Measurements from ENCODE around the gene ABCD3.
"Not testable (repeated sequence)": the region's sequence is repeated elsewhere in the genome, so short reads cannot be mapped to it uniquely, and the experiment has no call there.

The ABCD3 gene

GRCh38 chr1:94413311-94413710, 4.9 kb upstream of the ABCD3 start:
- DNase-seq (ENCODE audit: low read depth, low spot score): no peak

GRCh38 chr1:94416901-94417727, 1.1 kb upstream of the ABCD3 start:
- DNase-seq (ENCODE audit: low read depth, low spot score): no peak

- no peak for DNase-seq (ENCODE audit: low read depth, low spot score)
Observed at GRCh38 chr1:94417728-94417977, 536 bp upstream of the ABCD3 start.

GRCh38 chr1:94418664-94419655, 771 bp downstream of the ABCD3 start:
- DNase-seq (ENCODE audit: low read depth, low spot score): no peak

GRCh38 chr1:94422115-94422820, 4.1 kb downstream of the ABCD3 start:
- DNase-seq (ENCODE audit: low read depth, low spot score): no peak

- no peak for DNase-seq (ENCODE audit: low read depth, low spot score)
Observed at GRCh38 chr1:94425821-94426484, 7.8 kb downstream of the ABCD3 start.

GRCh38 chr1:94426485-94426870, 8.3 kb downstream of the ABCD3 start:
- DNase-seq (ENCODE audit: low read depth, low spot score): not testable (repeated sequence)

- DNase-seq (ENCODE audit: low read depth, low spot score): no peak
Observed at GRCh38 chr1:94428441-94428840, 10.3 kb downstream of the ABCD3 start.

GRCh38 chr1:94428927-94429528, 10.8 kb downstream of the ABCD3 start:
- not testable (repeated sequence) for DNase-seq (ENCODE audit: low read depth, low spot score)

GRCh38 chr1:94430066-94430465, 11.9 kb downstream of the ABCD3 start:
- DNase-seq (ENCODE audit: low read depth, low spot score): not testable (repeated sequence)

GRCh38 chr1:94433866-94434265, 15.7 kb downstream of the ABCD3 start:
- DNase-seq (ENCODE audit: low read depth, low spot score): no peak

- no peak for DNase-seq (ENCODE audit: low read depth, low spot score)
Observed at GRCh38 chr1:94434365-94435045, 16.3 kb downstream of the ABCD3 start.

- DNase-seq (ENCODE audit: low read depth, low spot score): no peak
Observed at GRCh38 chr1:94438692-94439276, 20.6 kb downstream of the ABCD3 start.

GRCh38 chr1:94440088-94440487, 21.9 kb downstream of the ABCD3 start:
- no peak for DNase-seq (ENCODE audit: low read depth, low spot score)

GRCh38 chr1:94443067-94443466, 24.9 kb downstream of the ABCD3 start:
- not testable (repeated sequence) for DNase-seq (ENCODE audit: low read depth, low spot score)

- DNase-seq (ENCODE audit: low read depth, low spot score): not testable (repeated sequence)
Observed at GRCh38 chr1:94444819-94445218, 26.6 kb downstream of the ABCD3 start.

GRCh38 chr1:94445733-94446132, 27.5 kb downstream of the ABCD3 start:
- DNase-seq (ENCODE audit: low read depth, low spot score): not testable (repeated sequence)

- not testable (repeated sequence) for DNase-seq (ENCODE audit: low read depth, low spot score)
Observed at GRCh38 chr1:94446177-94446576, 28.0 kb downstream of the ABCD3 start.

- DNase-seq (ENCODE audit: low read depth, low spot score): not testable (repeated sequence)
Observed at GRCh38 chr1:94448741-94449140, 30.6 kb downstream of the ABCD3 start.

GRCh38 chr1:94456736-94457135, 38.5 kb downstream of the ABCD3 start:
- no peak for DNase-seq (ENCODE audit: low read depth, low spot score)

All from activated CD4-positive, CD25-positive, alpha-beta regulatory T cell treated with anti-CD3 and anti-CD28 coated beads, Interleukin-2, amount 50 U/mL, for 16 hours (primary cell).